ENCODE measurements around the gene ADRA2C. TPM values are rescaled to one million over a fixed set of nuclear protein-coding genes. Genes with fewer than 3 reads are reported as not detected.

ADRA2C gene
- total and polyA plus RNA-seq, 2 of the 13 experiments (the other 11 are each of a cell fraction or from before 2014, with no cell fraction given) = 15.4 to 69.7 TPM

DNA sequence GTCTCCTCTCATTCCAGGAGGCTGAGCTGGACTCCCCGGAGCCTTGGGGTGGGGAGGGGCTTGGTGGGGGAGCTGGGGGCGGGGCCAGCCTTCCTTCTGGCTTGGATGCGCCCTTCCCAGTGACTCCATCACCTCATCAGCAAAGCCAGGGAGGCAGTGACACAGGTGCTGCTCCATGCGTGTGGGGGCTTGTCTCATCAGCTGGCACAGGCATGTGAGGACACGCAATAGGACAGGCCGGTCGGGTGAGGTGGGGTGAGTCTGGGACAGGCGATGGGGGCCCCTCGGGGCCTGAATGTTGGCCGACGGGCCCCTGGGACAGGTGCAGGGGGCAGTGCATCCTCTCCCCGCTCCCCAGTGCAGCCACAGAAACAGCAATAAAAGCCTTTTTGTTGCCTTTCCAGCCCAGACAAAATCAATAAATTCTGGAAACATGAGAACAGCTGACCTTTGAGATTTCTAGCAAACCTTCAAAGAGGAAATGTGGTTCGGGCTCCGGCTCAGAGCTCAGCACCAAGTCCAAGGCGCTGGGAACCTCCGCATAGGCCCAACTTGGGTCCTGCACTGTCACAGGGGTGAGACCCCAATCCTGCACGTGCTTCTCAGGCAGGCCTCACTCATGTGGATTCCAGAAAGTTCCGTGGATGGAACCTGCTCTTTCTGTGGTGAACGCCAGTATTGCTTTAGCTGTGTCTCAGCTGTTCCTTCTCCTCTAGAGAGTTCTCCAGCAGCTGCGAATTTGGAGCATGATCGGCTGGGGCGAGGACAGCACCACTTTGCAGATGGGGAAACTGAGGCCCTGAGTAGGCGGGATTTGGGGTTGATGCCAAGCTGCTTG lies 18.5 kb downstream of the ADRA2C start (continued):
- TF ChIP-seq, protein P1, sequence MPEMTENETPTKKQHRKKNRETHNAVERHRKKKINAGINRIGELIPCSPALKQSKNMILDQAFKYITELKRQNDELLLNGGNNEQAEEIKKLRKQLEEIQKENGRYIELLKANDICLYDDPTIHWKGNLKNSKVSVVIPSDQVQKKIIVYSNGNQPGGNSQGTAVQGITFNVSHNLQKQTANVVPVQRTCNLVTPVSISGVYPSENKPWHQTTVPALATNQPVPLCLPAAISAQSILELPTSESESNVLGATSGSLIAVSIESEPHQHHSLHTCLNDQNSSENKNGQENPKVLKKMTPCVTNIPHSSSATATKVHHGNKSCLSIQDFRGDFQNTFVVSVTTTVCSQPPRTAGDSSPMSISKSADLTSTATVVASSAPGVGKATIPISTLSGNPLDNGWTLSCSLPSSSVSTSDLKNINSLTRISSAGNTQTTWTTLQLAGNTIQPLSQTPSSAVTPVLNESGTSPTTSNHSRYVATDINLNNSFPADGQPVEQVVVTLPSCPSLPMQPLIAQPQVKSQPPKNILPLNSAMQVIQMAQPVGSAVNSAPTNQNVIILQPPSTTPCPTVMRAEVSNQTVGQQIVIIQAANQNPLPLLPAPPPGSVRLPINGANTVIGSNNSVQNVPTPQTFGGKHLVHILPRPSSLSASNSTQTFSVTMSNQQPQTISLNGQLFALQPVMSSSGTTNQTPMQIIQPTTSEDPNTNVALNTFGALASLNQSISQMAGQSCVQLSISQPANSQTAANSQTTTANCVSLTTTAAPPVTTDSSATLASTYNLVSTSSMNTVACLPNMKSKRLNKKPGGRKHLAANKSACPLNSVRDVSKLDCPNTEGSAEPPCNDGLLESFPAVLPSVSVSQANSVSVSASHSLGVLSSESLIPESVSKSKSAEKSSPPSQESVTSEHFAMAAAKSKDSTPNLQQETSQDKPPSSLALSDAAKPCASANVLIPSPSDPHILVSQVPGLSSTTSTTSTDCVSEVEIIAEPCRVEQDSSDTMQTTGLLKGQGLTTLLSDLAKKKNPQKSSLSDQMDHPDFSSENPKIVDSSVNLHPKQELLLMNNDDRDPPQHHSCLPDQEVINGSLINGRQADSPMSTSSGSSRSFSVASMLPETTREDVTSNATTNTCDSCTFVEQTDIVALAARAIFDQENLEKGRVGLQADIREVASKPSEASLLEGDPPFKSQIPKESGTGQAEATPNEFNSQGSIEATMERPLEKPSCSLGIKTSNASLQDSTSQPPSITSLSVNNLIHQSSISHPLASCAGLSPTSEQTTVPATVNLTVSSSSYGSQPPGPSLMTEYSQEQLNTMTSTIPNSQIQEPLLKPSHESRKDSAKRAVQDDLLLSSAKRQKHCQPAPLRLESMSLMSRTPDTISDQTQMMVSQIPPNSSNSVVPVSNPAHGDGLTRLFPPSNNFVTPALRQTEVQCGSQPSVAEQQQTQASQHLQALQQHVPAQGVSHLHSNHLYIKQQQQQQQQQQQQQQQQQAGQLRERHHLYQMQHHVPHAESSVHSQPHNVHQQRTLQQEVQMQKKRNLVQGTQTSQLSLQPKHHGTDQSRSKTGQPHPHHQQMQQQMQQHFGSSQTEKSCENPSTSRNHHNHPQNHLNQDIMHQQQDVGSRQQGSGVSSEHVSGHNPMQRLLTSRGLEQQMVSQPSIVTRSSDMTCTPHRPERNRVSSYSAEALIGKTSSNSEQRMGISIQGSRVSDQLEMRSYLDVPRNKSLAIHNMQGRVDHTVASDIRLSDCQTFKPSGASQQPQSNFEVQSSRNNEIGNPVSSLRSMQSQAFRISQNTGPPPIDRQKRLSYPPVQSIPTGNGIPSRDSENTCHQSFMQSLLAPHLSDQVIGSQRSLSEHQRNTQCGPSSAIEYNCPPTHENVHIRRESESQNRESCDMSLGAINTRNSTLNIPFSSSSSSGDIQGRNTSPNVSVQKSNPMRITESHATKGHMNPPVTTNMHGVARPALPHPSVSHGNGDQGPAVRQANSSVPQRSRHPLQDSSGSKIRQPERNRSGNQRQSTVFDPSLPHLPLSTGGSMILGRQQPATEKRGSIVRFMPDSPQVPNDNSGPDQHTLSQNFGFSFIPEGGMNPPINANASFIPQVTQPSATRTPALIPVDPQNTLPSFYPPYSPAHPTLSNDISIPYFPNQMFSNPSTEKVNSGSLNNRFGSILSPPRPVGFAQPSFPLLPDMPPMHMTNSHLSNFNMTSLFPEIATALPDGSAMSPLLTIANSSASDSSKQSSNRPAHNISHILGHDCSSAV (CRISPR knock-in tag; IDR thresholded peaks at IDR 0.05; ENCODE audit: borderline replicate concordance) = no peak
- TF ChIP-seq TBX3 (IDR thresholded peaks at IDR 0.05; ENCODE audit: borderline replicate concordance) = no peak
- peak; percentile 37; the same call in 1 of the 2 replicates for TF ChIP-seq ZNF12 (CRISPR knock-in tag; IDR thresholded peaks at IDR 0.05)
- TF ChIP-seq YEATS2 (CRISPR knock-in tag; IDR thresholded peaks at IDR 0.05; ENCODE audit: borderline replicate concordance) = peak; percentile 74; the same call in 1 of the 2 replicates
- peak; percentile 91; the same call in 1 of the 2 replicates for TF ChIP-seq NKX3-1 (CRISPR knock-in tag; IDR thresholded peaks at IDR 0.05)
- TF ChIP-seq SMYD3 (CRISPR knock-in tag; IDR thresholded peaks at IDR 0.05) = no peak
- TF ChIP-seq ZNF225 (CRISPR knock-in tag; IDR thresholded peaks at IDR 0.05) = peak; percentile 97
- TF ChIP-seq KMT2B (CRISPR knock-in tag; IDR thresholded peaks at IDR 0.05) = peak; percentile 74; the same call in 1 of the 2 replicates
- TF ChIP-seq SOX6 (IDR thresholded peaks at IDR 0.05) = no peak
- peak; percentile 90 for TF ChIP-seq SOX6 (CRISPR knock-in tag; IDR thresholded peaks at IDR 0.05)
- 0 out of 2 replicates have a peak, but pooled peaks have one; percentile 26 for TF ChIP-seq ZBTB8A (CRISPR knock-in tag; IDR thresholded peaks at IDR 0.05; ENCODE audit: borderline replicate concordance, low read depth)
- TF ChIP-seq, protein P2, sequence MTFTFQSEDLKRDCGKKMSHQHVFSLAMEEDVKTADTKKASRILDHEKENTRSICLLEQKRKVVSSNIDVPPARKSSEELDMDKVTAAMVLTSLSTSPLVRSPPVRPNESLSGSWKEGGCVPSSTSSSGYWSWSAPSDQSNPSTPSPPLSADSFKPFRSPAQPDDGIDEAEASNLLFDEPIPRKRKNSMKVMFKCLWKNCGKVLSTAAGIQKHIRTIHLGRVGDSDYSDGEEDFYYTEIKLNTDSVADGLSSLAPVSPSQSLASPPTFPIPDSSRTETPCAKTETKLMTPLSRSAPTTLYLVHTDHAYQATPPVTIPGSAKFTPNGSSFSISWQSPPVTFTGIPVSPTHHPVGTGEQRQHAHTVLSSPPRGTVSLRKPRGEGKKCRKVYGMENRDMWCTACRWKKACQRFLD (CRISPR knock-in tag; IDR thresholded peaks at IDR 0.05; ENCODE audit: borderline replicate concordance) = peak; percentile 97
- TF ChIP-seq KLF11 (CRISPR knock-in tag; IDR thresholded peaks at IDR 0.05) = peak; percentile 87; the same call in 1 of the 2 replicates
- peak; percentile 79 to 87 for TF ChIP-seq MAFK (conservative IDR thresholded peaks at IDR 0.05 in 1 of 2, IDR thresholded peaks at IDR 0.05 in 1 of 2; ENCODE audit: low read length in 2 of 2)
- peak; percentile 89; the same call in 1 of the 2 replicates for TF ChIP-seq ZFP41 (CRISPR knock-in tag; IDR thresholded peaks at IDR 0.05; ENCODE audit: borderline replicate concordance)
- no peak for TF ChIP-seq KAT7 (CRISPR knock-in tag; IDR thresholded peaks at IDR 0.05; ENCODE audit: borderline replicate concordance)
- TF ChIP-seq ZNF567 (CRISPR knock-in tag; IDR thresholded peaks at IDR 0.05; ENCODE audit: borderline replicate concordance) = peak; percentile 59; the same call in 1 of the 2 replicates

Measured in HepG2 (cell line).